GM21381 (cell line): Measurements from ENCODE around the gene NRARP.
"Not testable (repeated sequence)": the region's sequence is repeated elsewhere in the genome, so short reads cannot be mapped to it uniquely, and the experiment has no call there.

Experiments
- ATAC-seq: cut with Tn5 transposase; IDR thresholded peaks from one replicate; pipeline ENCODE4 v1.9.1; 2021; ENCODE audit warnings: mild to moderate bottlenecking, moderate library complexity; ENCODE audit not compliant: unreplicated experiment

NRARP gene, protein sequence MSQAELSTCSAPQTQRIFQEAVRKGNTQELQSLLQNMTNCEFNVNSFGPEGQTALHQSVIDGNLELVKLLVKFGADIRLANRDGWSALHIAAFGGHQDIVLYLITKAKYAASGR

DNA sequence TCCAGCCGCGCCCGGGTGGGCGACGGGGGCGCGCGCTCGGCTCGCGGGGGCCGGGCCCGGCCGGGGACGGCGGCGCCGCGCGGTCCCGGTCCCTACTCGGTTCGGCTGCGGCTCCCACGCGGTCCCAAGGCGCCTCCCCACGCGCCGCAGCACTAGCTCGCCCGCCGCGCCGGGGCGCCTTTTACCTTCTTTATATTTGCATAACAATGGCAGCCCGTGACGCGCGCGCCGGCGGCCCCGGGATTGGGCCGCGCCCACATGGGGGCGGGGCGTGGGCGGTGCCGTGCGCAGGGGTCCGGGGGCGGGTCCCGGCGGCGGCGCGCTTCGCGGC is at the start of gene NRARP:
Gene NRARP, minus strand, starts transcription at position 154 of the 331 bp plus-strand sequence. CDS start 343 bp downstream, outside the sequence.
- peak; percentile 69 for ATAC-seq

DNA sequence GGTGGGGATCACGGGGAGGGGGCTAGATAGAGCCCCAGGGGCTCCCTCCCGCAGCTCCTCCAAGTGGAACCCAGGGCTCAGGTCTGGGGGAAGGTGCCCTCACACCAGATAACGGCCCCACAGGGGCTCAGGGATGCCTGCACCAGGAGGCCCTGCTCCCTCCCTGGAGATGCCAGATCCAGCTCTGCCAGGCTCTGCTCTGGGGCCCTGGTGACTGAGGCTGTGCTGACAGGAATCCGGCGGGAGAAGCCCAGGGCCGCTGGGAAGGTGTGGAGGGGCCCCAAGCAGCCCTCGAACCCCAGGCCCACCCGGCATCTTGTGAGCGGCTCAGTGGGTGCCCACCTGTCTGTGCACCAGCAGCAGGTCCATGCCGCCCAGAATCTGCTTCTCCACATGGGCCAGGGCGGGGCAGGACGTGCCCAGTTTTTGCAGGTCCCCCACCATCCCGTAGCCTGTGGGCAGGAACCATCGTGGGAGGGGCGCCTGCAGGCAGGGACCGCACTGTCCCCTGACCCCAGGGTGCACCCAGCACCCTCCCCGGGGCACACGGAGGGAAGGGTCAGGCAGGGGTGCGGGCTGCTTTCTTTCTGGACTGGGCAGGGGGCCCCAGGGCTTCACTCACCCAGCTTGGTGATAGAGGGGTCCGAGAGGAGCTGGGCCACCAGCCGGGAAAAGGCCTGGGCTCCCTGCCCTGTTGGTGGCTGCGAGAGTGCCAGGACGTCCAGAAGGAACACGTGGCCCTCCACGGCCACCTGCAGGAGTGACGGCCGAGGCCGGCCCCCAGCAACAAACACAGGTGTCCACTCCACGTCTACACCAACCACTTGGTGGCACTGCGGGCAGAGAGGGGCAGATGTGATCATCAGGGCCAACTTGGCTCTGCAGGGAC is 48.9 kb upstream of the NRARP start:
- no peak for ATAC-seq

DNA sequence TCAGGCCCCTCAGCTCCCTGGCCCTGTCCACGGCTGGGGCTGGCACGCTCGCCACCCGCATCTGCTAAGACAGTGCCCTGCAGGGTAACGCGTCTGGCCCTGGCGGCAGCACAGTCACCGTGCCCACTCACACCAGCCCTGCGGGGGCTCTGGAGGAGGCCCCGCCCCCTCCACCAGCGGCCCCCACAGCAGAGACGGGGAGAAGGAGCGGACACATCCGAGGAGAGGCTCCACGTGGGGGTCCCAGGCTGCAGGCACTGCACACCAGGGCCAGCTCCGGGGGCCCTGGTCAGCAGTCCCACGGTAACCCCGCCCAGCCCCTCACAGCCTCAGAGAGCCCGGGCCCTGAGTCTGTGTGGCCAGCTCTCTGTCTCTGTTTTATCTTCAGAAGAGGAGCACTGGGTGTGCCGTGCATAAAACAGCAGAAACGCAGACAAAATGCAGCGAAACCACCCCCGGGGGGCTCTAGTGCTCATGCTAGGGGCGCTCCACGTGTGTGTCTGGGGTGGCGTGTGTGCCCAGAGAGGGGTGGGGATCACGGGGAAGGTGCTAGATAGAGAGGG is 47.5 kb upstream of the NRARP start:
- no peak for ATAC-seq

DNA sequence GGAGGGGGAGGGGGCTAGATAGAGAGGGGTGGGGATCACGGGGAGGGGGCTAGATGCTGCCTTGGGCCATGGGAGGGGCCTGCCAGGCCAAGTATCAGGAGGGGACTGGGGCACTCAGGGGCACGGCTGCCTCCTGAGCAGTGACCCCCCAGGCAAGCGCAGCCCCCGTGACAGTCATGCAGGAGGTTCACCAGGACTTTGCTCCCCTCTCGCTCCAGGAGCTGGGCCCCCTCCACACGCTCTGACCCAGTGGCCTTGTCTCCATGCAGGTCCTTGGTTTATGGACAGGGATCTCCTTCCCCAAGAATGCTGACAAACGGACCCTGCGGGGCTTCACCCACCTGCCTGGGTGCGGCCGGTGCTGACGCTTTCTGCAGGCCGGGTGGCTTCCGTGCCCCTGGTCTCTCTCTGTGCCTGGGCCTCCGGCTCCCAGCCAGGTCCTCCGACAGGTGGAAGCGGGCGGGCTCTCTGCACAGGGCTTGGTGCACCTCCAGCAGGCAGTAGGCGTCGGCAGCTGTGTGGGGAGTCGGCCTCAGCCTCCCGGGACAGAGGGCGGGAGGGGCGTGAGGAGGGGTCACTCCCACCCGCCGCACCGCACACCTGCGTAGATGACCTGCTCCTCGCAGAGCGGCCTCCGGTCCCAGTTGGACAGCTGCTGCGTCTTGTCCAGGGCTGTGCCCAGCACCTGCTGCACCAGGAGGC is 46.8 kb upstream of the NRARP start:
- ATAC-seq: no peak

DNA sequence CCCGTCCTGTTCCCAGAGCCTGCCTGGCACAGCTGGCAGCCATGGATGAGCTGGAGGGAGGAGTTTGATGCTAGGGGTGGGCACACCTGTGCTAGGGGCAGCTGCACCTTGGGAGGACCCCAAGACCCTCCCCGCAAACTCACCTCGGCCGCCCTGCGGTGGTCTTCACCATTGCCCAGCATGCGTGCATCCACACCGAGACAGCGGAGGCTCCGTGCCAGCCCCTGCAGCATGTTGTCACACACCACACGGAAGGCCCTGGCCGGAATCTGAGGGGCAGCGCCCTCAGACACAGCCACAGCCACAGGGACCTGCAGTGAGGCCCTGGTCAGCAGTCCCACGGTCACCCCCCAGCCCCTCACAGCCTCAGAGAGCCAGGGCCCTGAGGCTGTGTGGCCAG is 45.9 kb upstream of the NRARP start:
- ATAC-seq: no peak

DNA sequence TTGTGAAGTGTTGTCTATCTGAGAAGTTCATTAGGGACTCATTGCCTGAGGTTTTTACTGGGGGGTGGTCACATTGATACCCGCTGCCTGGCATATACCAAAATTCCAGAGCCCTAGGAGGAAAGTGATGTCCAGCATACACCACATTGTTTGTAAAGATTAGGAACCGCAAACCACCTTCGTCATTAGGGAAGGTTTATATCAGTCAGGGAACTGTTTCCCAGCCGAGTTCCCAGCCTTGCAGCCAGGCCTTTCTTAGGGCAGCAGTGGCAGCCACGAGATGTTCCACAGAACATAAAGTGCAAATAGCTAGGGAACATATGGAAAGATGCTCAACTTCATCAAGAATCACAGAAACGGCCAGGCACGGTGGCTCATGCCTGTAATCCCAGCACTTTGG is 40.4 kb upstream of the NRARP start:
- no peak for ATAC-seq

DNA sequence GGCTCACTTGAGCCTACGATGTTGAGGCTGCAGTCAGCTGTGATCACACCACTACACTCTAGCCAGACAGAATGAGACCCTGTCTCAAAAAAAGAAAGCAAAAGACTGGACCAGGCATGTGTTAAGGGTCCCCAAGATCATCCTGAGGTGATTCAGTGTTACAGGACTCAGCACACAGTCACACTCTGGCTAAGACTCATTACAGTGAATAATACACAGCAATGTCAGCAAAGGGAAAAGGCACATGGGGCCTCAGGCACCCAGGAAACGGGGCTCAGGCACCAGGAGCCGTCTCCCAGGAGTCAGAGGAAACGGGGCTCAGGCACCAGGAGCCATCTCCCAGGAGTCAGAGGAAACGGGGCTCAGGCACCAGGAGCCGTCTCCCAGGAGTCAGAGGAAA is 39.2 kb upstream of the NRARP start:
- no peak for ATAC-seq

DNA sequence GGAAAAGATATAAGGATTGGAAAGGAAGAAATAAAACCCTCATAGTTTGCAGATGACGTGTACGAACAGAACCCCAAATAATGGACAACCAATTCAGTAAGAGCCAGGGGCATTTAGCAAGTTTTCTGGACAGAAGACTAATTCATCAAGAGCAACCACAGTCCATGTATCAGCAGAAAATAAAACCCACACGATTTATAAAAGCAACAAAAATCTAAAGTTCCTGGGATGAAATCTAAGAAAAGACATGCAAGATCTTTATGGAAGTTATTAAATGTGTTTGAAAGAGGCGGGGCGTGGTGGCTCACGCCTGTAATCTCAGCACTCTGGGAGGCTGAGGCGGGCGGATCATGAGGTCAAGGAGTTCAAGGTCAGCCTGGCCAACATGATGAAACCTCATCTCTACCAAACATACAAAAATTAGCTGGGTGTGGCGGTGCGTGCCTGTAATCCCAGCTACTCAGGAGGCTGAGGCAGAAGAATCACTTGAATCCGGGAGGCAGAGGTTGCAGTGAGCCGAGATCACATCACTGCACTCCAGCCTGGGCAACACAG is 37.9 kb upstream of the NRARP start:
- not testable (repeated sequence) for ATAC-seq

DNA sequence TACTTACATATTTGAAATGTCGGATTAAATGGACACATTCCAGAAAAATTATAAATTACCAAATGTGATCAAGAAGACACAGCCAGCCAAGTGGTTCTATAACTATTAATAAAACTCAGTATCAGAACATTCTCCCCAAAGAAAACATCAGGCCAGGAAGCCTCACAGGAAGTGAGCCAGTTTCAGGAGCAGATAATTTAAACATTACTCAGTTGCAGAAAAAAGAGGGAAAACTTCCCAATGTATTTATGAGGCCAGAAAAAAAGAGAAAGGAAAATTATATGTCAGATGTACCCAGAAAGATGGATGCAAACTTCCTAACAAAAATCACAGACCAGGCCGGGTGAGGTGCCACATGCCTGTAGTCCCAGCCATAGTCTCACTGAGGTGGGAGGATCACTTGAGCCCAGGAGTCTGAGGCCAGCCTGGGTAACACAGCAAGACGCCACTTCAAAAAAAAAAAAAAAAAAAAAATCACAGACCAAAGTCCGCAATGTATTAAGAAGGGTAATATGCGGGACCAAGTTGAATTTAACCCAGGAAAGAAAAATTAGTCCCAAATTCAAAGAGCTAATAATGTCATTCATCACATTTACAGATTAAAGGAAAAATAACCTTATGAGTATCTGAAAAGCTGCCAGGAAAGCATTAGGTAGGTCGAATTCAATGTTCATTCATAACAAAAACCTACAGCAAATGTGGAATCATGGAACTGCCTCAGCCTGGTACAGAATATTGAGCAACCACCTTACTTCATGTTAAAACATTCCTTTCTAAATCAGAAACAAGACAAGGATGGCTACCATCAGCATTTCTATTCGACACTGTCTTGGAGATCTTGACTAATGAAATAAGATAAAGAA is 37.2 kb upstream of the NRARP start:
- ATAC-seq: no peak

DNA sequence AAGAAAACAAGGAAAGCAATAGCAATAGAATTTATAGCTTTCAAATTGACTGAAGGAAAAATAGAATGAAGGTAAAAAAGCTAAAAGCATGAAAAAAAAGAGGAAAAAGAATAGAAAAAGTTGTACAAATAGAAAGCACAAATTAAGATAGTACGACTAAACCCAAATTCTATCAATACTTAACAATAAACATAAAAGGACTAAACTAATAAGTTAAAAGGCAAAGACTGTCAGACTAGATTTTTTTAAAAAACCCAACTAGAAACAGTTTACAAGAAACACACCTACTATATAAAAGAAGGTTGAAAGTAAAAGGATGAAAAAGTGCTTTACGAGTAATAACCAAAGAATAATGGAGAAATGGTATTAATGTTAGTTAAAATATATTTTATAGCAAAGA is 34.7 kb upstream of the NRARP start:
- no peak for ATAC-seq

DNA sequence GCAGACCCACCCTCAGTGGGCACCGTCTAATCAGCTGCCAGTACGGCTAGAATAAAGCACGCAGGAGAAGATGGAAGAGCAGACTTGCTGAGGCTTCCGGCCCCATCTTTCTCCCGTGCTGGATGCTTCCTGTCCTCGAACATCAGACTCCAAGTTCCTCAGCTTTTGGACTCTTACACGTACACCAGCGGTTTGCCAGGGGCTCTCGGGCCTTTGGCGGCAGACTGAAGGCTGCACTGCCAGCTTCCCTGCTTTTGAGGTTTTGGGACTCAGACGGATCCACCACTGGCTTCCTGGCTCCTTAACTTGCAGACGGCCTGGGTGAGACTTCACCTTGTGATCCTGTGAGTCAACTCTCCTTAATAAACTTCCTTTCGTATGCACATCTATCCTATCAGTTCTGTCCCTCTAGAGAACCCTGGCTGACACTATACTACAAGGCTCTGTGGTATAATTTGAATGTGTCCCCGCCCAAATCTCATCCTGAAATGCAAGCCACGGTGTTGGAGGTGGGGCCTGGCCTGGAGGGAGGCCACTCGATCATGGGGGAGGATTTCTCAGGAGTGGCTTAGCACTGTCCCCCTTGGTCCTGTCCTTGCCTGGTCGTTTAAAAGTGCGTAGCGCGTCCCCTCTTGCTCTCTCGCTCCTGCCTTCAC is 31.1 kb upstream of the NRARP start:
- no peak for ATAC-seq

DNA sequence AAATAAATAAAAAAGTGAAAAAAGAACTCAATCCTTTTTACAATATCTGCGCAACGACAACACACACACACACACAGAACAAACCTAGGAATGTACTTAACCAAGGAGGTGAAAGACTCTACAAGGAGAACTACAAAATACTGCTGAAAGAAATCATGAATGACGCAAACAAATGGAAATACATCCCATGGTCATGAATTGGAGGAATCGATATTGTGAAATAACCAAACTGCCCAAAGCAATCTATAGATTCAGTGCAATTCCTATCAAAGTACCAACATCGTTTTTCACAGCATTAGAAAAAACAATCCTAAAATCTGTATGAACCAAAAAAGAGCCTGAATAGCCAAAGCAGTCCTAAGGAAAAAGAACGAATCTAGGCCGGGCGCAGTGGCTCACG is 29.9 kb upstream of the NRARP start:
- ATAC-seq: no peak

DNA sequence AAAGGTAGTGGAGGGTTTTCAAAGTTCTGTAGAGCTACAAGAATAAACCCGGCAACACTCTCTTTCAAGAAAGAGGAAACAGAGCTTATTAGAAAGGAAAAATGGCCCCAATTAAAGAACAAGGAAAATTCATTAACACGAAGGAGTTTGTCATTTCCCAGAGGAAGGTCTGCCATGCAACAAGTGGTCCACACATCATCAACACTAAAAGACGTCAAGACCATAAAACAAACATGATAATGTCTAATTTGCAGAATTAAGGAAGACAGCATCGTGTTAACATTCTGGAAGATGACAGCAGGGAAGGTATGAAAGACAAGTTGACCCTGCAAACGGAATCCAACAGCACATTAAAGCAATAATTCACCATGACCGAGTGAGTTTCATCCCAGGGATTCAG is 28.6 kb upstream of the NRARP start:
- no peak for ATAC-seq

DNA sequence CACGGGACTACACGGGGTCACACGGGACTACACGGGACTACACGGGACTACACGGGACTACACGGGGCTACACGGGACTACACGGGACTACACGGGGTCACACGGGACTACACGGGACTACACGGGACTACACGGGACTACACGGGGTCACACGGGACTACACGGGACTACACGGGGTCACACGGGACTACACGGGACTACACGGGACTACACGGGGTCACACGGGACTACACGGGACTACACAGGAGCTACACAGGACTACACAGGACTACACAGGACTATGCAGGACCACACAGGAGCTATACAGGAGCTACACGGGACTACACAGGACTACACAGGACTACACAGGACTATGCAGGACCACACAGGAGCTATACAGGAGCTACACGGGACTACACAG is 27.5 kb upstream of the NRARP start:
- ATAC-seq: not testable (repeated sequence)

DNA sequence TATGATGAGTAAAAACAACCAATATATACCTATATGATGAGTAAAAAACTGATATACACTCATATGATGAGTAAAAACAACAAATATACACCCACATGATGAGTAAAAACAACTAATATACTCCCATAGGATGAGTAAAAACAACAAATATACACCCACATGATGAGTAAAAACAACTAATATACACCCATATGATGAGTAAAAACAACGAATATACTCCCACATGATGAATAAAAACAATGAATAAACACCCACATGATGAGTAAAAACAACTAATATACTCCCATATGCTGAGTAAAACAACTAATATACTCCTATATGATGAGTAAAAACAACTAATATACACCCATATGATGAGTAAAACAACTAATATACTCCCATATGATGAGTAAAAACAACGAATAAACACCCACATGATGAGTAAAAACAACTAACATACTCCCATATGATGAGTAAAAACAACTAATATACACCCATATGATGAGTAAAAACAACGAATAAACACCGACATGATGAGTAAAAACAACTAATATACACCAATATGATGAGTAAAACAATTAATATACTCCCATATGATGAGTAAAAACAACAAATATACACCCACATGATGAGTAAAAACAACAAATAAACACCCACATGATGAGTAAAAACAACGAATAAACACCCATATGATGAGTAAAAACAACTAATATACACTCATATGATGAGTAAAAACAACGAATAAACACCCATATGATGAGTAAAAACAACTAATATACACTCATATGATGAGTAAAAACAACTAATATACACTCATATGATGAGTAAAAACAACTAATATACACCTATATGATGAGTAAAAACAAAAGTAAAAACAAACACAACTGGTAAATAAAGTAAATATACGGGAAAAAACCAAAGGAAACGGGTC is 25.8 kb upstream of the NRARP start:
- ATAC-seq: not testable (repeated sequence)

DNA sequence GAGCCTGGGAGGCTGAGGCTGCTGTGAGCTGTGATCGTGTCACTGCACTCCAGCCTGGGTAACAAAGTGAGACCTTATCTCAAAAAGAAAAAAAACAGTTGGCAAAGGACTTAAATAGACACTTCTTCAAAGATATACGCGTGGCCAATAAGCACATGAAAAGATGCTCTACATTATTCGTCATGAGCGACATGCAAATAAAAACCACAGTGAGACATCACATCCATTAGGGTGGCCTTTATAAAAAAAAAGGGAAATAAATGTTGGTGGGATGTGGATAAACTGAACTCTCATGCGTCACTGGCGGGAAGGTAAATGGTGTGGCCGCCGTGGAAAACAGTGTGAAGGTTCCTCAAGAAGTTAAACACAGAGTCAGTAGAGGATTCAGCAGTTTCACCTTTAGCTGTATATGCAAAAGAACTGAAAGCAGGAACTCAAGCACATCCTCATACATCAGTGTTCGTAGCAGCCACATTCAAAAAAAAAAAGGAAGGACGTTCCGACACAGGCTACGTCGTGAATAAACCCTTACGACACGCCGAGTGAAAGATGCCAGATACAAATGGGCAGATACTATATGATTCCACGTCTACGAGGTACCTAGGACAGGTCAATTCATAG is 24.5 kb upstream of the NRARP start:
- no peak for ATAC-seq

DNA sequence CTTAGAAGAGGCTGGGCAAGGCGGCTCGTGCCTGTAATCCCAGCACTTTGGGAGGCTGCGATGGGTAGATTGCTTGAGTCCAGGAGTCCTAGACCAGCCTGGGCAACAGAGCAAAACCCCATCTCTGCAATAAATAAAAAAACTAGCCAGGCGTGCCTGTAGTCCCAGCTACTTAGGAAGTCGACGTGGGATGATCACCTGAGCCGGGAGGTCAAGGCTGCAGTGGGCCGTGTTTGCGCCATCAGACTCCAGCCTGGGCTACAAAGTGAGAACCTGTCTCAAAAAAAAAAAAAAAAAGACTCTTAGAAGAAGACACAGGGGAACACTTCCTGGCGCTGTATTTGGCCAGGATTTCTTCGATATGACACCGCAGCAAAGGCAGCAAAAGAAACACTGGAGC is 23.7 kb upstream of the NRARP start:
- ATAC-seq: no peak

DNA sequence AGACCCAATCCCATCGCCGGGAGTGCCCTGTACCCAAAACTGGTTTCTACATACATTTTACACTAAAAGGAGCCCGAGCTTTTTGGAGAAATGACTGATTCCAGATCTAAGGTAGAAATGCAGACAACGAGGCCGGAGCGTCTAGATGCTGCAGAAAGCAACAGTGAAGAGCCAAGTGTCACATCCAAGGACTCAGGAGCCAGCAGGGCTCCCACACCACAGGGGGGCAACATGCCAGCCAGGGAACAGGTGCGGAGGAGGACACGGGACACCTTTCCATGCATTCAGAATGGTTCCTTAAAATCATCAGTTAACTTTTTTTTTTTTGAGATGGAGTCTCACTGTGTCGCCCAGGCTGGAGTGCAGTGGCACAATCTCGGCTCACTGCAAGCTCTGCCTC is 23.1 kb upstream of the NRARP start:
- no peak for ATAC-seq
